ENCODE measurements around the gene ADAM22. TPM values are rescaled to one million over a fixed set of nuclear protein-coding genes. Genes with fewer than 3 reads are reported as not detected.
A peak's percentile ranks its signal among the peaks of the same experiment; 100 is the strongest.
"Not testable (repeated sequence)": the region's sequence is repeated elsewhere in the genome, so short reads cannot be mapped to it uniquely, and the experiment has no call there.

Gene ADAM22
- total and polyA plus RNA-seq, 4 donors: 27.2 to 178 (median 44.1) TPM

GRCh38 chr7:87919875-87920274 lies 14.2 kb upstream of the ADAM22 start:
- Histone ChIP-seq H3K4me3 (ENCODE audit: low read depth, low read length) (no peak overlapping the region), H3K9me3 (ENCODE audit: control insufficient read depth, insufficient read depth, low read length) (no peaks in the 10 kb centered on the region), H3K36me3 (ENCODE audit: control insufficient read depth, insufficient read depth, low read length) (no peaks in the 10 kb centered on the region), H3K4me1 (ENCODE audit: control insufficient read depth, insufficient read depth, low read length) (no peaks in the 10 kb centered on the region), H3K27ac (ENCODE audit: low read depth, low read length) (no peak overlapping the region), H3K27me3 (ENCODE audit: control insufficient read depth, insufficient read depth, low read length) (no peaks in the 10 kb centered on the region)
- WGBS (ENCODE audit: insufficient coverage): 97% methylated on average over 6 of the region's 6 CpGs
- no peak for DNase-seq (ENCODE audit: low read depth in 4 of 6, low spot score in 6 of 6)

DNA sequence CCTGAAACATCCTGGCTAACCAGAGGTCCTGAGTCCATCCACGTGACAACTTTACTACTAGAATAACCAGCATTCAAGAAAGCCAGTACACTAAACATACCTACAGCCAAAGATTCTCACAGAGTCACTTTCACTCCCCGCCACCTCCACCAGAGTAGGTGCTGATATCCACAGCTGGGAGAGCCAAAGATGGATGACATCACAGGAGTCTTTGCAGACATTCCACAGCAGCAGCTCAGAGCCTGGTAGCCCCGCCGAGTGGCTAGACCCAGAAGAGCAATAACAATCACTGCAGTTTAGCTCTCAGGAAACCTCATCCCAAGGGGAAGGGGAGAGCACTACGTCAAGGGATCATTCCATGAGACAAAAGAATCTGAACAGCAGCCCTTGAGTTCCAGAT lies 13.5 kb upstream of the ADAM22 start:
- no peak for DNase-seq (ENCODE audit: low read depth in 4 of 6, low spot score in 6 of 6)
- Histone ChIP-seq H3K36me3 (ENCODE audit: control insufficient read depth, insufficient read depth, low read length) (no peaks in the 10 kb centered on the region), H3K4me3 (ENCODE audit: low read depth, low read length) (no peak overlapping the region), H3K27ac (ENCODE audit: low read depth, low read length) (no peak overlapping the region), H3K9me3 (ENCODE audit: control insufficient read depth, insufficient read depth, low read length) (no peaks in the 10 kb centered on the region), H3K27me3 (ENCODE audit: control insufficient read depth, insufficient read depth, low read length) (no peaks in the 10 kb centered on the region), H3K4me1 (ENCODE audit: control insufficient read depth, insufficient read depth, low read length) (no peaks in the 10 kb centered on the region)
- WGBS (ENCODE audit: insufficient coverage): 93% methylated on average over 4 of the region's 5 CpGs

DNA sequence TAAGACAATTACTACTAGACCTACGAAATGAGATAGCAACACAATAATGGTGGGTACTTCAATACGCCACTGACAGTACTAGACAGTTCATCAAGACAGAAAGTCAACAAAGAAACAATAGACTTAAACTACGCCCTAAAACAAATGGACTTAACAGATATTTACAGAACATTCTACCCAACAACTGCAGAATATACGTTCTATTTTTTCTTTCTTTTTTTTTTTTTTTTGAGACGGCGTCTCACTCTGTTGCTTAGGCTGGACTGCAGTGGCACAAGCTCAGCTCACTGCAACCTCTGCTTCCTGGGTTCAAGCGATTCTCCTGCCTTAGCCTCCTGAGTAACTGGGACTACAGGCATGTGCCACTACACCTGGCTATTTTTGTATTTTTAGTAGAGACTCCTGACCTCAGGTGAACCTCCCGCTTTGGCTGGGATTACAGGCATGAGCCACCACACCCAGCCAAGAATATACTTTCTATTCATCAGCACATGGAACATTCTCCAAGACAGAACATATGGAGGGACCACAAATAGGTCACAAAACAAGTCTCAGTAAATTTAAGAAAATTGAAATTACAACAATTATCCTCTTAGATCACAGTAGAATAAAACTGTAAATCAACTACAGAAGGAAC lies 11.2 kb upstream of the ADAM22 start:
- not testable (repeated sequence) for H3K27ac ChIP-seq (ENCODE audit: low read depth, low read length); H3K36me3 ChIP-seq (ENCODE audit: control insufficient read depth, insufficient read depth, low read length); H3K4me3 ChIP-seq (ENCODE audit: low read depth, low read length); H3K27me3 ChIP-seq (ENCODE audit: control insufficient read depth, insufficient read depth, low read length); H3K9me3 ChIP-seq (ENCODE audit: control insufficient read depth, insufficient read depth, low read length); H3K4me1 ChIP-seq (ENCODE audit: control insufficient read depth, insufficient read depth, low read length); DNase-seq (ENCODE audit: low read depth in 4 of 6, low spot score in 6 of 6)
- 88% methylated on average over 3 of the region's 8 CpGs for WGBS (ENCODE audit: insufficient coverage)

DNA sequence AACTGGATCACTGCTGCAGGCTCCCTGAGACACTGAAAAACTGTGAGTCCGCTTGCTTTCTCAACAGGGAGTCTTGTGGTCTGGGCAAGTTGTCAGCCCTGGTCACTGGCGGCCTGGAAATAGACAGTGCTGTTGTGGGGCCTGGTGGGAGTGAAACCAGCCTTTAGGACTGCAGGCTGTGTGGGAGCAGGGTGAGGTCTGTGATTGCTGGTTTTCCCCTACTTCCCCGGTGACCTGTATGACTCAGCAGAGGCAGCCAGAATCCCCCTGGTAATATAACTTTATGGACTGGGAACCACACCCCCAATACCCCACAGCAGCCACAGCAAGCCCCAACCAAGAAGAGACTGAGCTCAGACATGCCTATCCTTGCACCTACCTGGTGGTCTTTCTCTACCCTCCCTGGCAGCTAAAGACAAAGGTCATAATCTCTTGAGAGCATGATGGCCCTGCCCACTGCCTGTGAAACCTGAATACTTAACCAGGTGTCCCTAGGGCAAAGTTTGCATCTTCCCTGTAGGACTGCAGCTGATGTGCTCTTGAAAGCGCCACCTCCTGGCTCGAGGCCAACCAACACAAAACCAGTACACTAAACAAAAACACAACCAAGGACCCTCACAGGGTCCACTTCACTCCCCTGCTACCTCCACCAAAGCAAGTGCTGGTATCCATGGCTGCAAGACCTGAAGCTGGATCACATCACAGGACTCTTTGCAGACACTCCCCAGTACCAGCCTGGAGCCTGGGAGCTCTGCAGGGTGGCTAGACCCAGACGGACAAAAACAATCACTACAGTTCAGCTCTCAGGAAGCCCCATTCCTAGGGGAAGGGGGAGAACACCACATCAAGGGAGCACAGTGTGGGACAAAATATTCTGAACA lies 7.2 kb upstream of the ADAM22 start:
- peak in 1 of 6 donors; percentile 11 for DNase-seq (ENCODE audit: low read depth in 4 of 6, low spot score in 6 of 6)
- Histone ChIP-seq H3K4me3 (ENCODE audit: low read depth, low read length) (no peak overlapping the region), H3K27me3 (ENCODE audit: control insufficient read depth, insufficient read depth, low read length) (no peaks in the 10 kb centered on the region), H3K9me3 (ENCODE audit: control insufficient read depth, insufficient read depth, low read length) (peaks cover 2% of the 10 kb centered on the region), H3K27ac (ENCODE audit: low read depth, low read length) (no peak overlapping the region), H3K4me1 (ENCODE audit: control insufficient read depth, insufficient read depth, low read length) (peaks cover 4% of the 10 kb centered on the region), H3K36me3 (ENCODE audit: control insufficient read depth, insufficient read depth, low read length) (no peaks in the 10 kb centered on the region)
- 39% methylated on average over 5 of the region's 6 CpGs for WGBS (ENCODE audit: insufficient coverage)

- Histone ChIP-seq H3K9me3 (ENCODE audit: control insufficient read depth, insufficient read depth, low read length) (peaks cover 2% of the 10 kb centered on the region), H3K4me3 (ENCODE audit: low read depth, low read length) (peak overlapping the region; percentile 79), H3K27ac (ENCODE audit: low read depth, low read length) (no peak overlapping the region), H3K4me1 (ENCODE audit: control insufficient read depth, insufficient read depth, low read length) (peaks cover 7% of the 10 kb centered on the region), H3K27me3 (ENCODE audit: control insufficient read depth, insufficient read depth, low read length) (no peaks in the 10 kb centered on the region), H3K36me3 (ENCODE audit: control insufficient read depth, insufficient read depth, low read length) (peaks cover under 1% of the 10 kb centered on the region)
- WGBS (ENCODE audit: insufficient coverage): 0% methylated on average over 6 of the region's 9 CpGs
- no peak for DNase-seq (ENCODE audit: low read depth in 4 of 6, low spot score in 6 of 6)
Measured at GRCh38 chr7:87933605-87933952, 472 bp upstream of the ADAM22 start.

DNA sequence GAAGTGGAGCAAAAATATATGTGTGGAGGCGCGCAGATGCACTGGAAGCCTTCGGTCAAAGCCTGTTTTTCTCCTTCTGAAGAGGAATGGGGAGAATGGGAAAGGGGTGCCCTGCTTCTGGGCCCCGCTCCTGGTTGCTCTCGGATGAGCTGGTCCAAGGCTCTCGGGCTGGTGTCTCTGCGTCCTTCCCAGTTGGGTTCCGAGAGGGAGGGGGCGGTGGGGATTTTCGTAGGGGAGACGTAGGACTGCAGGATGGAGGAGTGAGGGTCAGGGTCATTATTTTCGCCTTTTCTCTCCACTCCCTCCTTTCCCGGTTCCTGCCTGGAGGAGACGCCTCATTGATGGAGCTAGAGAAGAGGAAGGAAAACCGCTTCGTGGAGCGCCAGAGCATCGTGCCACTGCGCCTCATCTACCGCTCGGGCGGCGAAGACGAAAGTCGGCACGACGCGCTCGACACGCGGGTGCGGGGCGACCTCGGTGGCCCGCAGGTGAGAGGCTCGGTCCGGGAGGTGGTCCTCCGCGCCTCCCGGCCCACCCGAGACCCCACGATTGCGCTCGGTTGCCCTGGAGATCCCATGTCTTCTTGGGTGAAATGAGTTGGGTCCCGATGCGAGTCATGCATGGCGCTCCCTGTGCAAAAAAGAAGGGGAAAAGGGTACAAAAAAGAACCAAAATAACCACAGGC lies 790 bp downstream of the ADAM22 start:
- H3K9me3 ChIP-seq (ENCODE audit: control insufficient read depth, insufficient read depth, low read length): peaks cover 2% of the 10 kb centered on the region
- peak overlapping the region; percentile 52 for H3K27ac ChIP-seq (ENCODE audit: low read depth, low read length)
- no peaks in the 10 kb centered on the region for H3K27me3 ChIP-seq (ENCODE audit: control insufficient read depth, insufficient read depth, low read length)
- H3K4me3 ChIP-seq (ENCODE audit: low read depth, low read length): peak overlapping the region; percentile 79
- peaks cover 5% of the 10 kb centered on the region for H3K36me3 ChIP-seq (ENCODE audit: control insufficient read depth, insufficient read depth, low read length)
- 0% methylated on average over 38 of the region's 47 CpGs for whole genome bisulfite sequencing (ENCODE audit: insufficient coverage)
- H3K4me1 ChIP-seq (ENCODE audit: control insufficient read depth, insufficient read depth, low read length): peaks cover 7% of the 10 kb centered on the region
- peak in 5 of 6 donors; percentile 15 to 85 (median 54) for DNase-seq (ENCODE audit: low read depth in 4 of 6, low spot score in 6 of 6)

GRCh38 chr7:87935384-87935706 lies 1.3 kb downstream of the ADAM22 start:
- peaks cover 7% of the 10 kb centered on the region for H3K4me1 ChIP-seq (ENCODE audit: control insufficient read depth, insufficient read depth, low read length)
- peak in 2 of 6 donors; percentile 4 to 46 for DNase-seq (ENCODE audit: low read depth in 4 of 6, low spot score in 6 of 6)
- peak overlapping the region; percentile 79 for H3K4me3 ChIP-seq (ENCODE audit: low read depth, low read length)
- H3K27ac ChIP-seq (ENCODE audit: low read depth, low read length): no peak overlapping the region
- no peaks in the 10 kb centered on the region for H3K27me3 ChIP-seq (ENCODE audit: control insufficient read depth, insufficient read depth, low read length)
- H3K36me3 ChIP-seq (ENCODE audit: control insufficient read depth, insufficient read depth, low read length): peaks cover 7% of the 10 kb centered on the region
- peaks cover 2% of the 10 kb centered on the region for H3K9me3 ChIP-seq (ENCODE audit: control insufficient read depth, insufficient read depth, low read length)
- WGBS (ENCODE audit: insufficient coverage): 21% methylated on average over 7 of the region's 8 CpGs

- H3K9me3 ChIP-seq (ENCODE audit: control insufficient read depth, insufficient read depth, low read length): no peaks in the 10 kb centered on the region
Measured at GRCh38 chr7:87941138-87941537, 7.1 kb downstream of the ADAM22 start.

GRCh38 chr7:87944547-87944946 lies 10.5 kb downstream of the ADAM22 start:
- 96% methylated on average over 2 of the region's 3 CpGs for WGBS (ENCODE audit: insufficient coverage)
- no peak overlapping the region for H3K4me3 ChIP-seq (ENCODE audit: low read depth, low read length)

More at GRCh38 chr7:87941138-87941537, 7.1 kb downstream of the ADAM22 start:
- WGBS (ENCODE audit: insufficient coverage): no CpG with 5 or more reads among the region's 4 CpGs
- no peak for DNase-seq (ENCODE audit: low read depth in 4 of 6, low spot score in 6 of 6)
- Histone ChIP-seq H3K27ac (ENCODE audit: low read depth, low read length) (no peak overlapping the region), H3K27me3 (ENCODE audit: control insufficient read depth, insufficient read depth, low read length) (no peaks in the 10 kb centered on the region), H3K4me1 (ENCODE audit: control insufficient read depth, insufficient read depth, low read length) (peaks cover 3% of the 10 kb centered on the region), H3K36me3 (ENCODE audit: control insufficient read depth, insufficient read depth, low read length) (peaks cover 7% of the 10 kb centered on the region), H3K4me3 (ENCODE audit: low read depth, low read length) (no peak overlapping the region)

More at GRCh38 chr7:87944547-87944946, 10.5 kb downstream of the ADAM22 start:
- Histone ChIP-seq H3K4me1 (ENCODE audit: control insufficient read depth, insufficient read depth, low read length) (no peaks in the 10 kb centered on the region), H3K9me3 (ENCODE audit: control insufficient read depth, insufficient read depth, low read length) (no peaks in the 10 kb centered on the region), H3K27ac (ENCODE audit: low read depth, low read length) (no peak overlapping the region), H3K27me3 (ENCODE audit: control insufficient read depth, insufficient read depth, low read length) (no peaks in the 10 kb centered on the region), H3K36me3 (ENCODE audit: control insufficient read depth, insufficient read depth, low read length) (peaks cover 3% of the 10 kb centered on the region)
- no peak for DNase-seq (ENCODE audit: low read depth in 4 of 6, low spot score in 6 of 6)

All from spinal cord (tissue), 10 donors.